GM10248 (cell line): ENCODE results near the gene HOXD10.

Experiments used
- CTCF ChIA-PET: fragments of 300-600 bp; sonication (Branson Sonifier 250); formaldehyde crosslinking; extraction: SDS; loops from one replicate; lab custom pipeline; 2021; ENCODE audit warnings: antibody characterized with exemption; lab: Yijun Ruan, JAX
- POLR2A ChIA-PET: fragments of 350-650 bp; sonication (Branson Sonifier 250); formaldehyde crosslinking; extraction: SDS; loops from one replicate; lab custom pipeline; 2020; ENCODE audit warnings: antibody characterized with exemption; lab: Yijun Ruan, JAX
- DNase-seq: peaks from one replicate; pipeline ENCODE4 v3.0.0; 2012; ENCODE audit errors: extremely low spot score
- CTCF ChIP-seq: IDR thresholded peaks from 2 replicates; pipeline ENCODE4 v1.5.1; 2012; ENCODE audit warnings: mild to moderate bottlenecking, low read depth; ENCODE audit errors: extremely low read depth, missing control alignments, control extremely low read depth

HOXD10 gene

DNA sequence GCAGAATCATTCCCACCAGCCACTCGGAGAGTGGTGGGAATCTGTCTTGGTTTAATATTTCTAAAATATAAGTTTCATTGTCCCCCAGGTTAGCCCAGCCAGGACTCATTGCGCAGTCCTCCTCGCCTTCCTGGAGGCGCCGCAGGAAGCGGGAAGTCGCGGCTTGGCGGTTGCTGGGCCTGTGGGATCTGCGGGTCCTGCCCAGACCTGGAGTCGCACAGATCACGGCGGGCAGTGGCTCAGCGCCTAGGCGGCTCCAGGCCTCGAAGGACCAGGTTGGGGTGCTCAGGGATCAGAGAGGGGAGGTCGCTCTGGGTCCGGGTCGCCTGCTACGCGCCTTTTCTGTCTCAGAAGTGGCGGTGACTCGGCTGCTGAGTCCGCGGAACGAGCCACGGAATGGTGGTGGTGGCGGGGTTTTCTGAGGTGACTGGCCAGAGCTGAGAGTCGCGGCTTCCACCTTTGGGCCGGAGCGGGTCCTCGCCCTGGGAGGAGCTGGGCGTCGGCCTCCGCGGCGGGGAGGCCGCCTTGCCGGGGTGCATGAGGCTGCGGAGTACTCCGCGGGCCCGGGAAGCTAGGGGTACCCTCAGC is 43.2 kb downstream of the HOXD10 start:
- DNase-seq: no peak
- POLR2A ChIA-PET: no interaction called here

DNA sequence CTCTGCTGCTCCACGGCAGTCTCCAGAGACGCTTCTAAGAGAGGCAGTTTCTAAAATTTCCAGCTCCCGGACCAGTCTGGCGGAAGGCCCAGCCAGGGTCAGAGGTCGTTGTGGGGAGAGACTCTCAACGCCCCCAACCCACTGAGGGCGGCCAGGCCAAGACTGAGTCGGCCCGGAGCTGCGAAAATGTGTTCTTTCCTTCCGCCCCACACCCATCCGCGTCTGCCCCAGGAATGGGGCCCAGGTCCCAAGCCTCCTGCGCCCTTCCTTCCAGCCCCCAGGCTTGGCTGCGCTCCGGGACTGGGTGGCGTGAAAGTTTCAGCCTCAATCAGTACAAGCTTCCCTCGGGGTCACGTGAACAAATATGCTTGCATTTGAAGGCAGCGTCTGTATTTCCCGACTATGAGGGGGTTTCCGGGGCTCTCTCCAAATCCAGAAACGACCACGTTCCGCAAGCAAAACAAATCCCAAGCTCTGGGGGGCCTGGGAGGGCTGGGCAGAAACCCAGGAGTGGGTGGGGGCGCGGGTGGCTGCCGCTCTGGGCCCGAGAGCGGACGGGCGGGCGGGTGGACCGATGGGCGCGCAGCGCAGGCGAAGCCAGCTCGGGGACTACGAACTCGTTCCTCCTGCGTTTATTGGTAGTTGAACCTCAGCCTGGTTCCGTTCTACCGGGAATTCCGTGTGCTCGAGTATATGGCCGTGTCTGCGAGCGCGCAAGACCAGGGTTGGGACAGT is 43.8 kb downstream of the HOXD10 start:
- ChIA-PET POLR2A (no interaction called here), CTCF (interaction anchor here (1.0 to 3.6 kb wide), 5 partner anchors 21 to 295 kb away, joined by 3 to 19 read pairs (median 4); no protein-coding TSS in a partner anchor)
- no peak for DNase-seq
- TF ChIP-seq CTCF: no peak

More for the DNA sequence above, 43.2 kb downstream of the HOXD10 start:
- TF ChIP-seq CTCF: no peak
- CTCF ChIA-PET: interaction anchor here (1.0 to 3.6 kb wide), 3 partner anchors 20 to 33 kb away, joined by 3 to 19 read pairs (median 4); no protein-coding TSS in a partner anchor

DNA sequence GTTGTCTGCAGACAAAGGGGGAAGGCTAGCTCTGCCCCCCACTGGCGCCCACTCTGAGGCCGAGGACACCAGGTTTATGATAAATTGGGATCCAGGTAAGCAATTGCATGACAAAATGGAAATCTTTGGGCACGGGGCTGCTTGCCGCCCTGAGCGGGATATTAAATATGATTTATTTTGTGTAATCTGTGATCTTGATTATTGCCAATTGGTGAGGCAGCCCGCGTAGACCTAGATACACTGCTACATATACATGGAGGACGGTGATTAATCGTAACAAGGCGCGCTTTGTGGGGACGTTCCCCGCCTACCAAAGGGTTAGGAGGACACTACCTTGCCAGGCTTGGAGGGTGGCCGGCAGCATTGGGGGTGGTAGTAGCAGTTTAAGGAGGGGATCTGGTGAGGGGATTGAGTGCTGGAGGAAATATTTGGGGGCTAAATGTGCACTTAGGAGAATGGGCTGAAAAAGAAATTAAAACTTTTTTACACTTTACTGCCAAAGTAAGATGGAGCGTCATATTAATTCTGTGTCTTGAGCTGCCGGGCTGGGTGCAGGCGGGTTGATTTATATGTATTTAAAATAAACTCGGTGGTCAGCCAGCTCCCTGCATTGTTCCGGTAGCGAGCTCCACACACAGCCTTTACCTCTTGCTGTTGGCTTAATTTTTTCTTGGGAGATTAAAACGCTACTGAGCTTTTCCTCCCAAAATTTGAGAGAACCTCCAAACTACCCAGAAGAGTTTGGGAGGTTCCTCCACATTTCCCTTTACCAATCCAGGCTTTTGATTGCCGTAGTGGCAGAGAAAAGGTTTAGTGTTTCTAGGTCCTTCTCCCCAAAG is 44.6 kb downstream of the HOXD10 start:
- ChIA-PET POLR2A (no interaction called here), CTCF (interaction anchor here (0.7 to 3.6 kb wide), 8 partner anchors 8 to 732 kb away, joined by 3 to 19 read pairs (median 4); no protein-coding TSS in a partner anchor)
- no peak for DNase-seq
- no peak for TF ChIP-seq CTCF

DNA sequence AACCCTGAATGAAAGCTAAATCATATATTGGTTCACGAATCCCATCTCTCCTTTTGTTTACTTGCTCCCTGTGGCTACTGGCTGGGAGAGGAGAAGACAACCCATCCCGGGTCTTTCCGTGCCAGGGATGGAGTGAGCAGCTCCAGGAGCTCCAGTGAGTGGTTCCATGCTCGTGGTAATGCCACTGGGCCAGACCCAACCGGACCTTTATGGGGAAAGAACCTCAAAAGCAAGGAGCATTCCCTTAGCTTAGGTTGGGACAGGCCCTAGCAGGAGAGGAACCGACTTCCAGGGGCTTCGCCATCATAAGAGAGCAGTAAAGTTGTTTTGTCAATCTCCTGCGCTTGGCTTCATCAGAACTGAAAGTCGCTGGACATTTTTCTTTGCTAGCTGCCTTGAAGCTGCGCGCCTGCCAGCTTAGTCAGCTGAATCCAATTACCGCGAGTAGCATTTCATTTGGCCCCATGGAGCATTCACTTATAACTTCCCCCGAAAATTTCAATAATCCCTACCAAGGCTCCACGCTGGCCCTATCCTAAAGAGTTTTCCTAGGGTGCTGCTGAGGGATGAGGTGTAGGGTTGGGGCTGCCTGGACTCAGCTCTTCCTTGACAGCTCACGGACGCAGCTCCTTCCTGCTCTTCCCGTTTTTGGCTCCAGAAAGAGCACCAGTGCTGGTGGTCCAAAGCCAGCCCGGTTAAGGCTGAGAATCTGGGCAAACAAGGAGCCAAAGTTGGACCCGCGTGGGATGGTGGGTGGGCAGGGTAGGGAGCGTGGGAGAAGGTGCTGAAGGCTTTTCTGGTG is 45.4 kb downstream of the HOXD10 start:
- no peak for DNase-seq
- ChIA-PET CTCF (interaction anchor here (0.6 to 3.6 kb wide), 10 partner anchors 9 to 1462 kb away, joined by 3 to 19 read pairs (median 3); no protein-coding TSS in a partner anchor), POLR2A (no interaction called here)
- TF ChIP-seq CTCF: no peak

DNA sequence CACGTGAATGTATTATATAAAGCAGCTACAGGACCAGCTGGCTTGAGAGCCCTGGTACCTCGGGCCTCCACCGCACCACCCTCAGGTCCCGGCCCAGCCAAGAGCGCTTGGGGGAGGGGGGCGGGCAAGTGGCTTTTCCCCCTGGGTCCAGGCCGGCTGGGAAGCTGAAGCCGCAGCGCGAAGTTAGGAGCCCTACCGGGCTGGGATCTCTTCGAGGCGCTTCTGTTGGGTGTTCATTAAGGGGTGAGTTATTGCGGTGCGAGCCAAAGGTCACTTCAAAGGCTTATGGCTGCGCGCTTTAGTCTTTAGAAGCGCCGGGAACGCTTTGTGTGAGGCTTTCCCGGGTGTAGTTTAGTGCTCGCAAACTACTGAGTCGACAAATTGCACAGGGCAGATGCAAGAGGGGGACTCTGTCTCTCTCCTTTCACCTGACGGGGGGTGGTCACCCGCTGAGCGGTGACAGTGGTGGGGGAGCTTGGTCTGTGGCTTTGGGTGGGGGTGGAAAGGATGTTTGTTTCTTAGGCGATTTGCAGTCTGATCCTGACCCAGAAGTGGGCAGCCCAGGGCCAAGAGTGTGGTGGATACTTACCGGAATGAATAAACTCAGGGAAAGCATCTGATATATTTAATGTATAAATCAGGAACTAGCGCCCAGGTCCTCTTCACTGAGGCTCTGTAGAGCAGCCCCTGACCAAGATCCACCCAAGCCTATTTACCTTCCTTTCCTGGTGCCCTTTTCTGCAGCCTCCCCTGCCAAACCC is 46.5 kb downstream of the HOXD10 start:
- TF ChIP-seq CTCF: no peak
- POLR2A ChIA-PET: no interaction called here
- CTCF ChIA-PET: interaction anchor here (0.6 to 3.6 kb wide), 6 partner anchors 10 to 1463 kb away, joined by 3 to 19 read pairs (median 4); no protein-coding TSS in a partner anchor
- DNase-seq: no peak
